ENCODE data around the gene HDAC4.

- TF ChIP-seq NR2C2 (IDR thresholded peaks at IDR 0.05; ENCODE audit: borderline replicate concordance, control insufficient read depth, insufficient read length, low read depth) = no peak
- TF ChIP-seq, protein P1, sequence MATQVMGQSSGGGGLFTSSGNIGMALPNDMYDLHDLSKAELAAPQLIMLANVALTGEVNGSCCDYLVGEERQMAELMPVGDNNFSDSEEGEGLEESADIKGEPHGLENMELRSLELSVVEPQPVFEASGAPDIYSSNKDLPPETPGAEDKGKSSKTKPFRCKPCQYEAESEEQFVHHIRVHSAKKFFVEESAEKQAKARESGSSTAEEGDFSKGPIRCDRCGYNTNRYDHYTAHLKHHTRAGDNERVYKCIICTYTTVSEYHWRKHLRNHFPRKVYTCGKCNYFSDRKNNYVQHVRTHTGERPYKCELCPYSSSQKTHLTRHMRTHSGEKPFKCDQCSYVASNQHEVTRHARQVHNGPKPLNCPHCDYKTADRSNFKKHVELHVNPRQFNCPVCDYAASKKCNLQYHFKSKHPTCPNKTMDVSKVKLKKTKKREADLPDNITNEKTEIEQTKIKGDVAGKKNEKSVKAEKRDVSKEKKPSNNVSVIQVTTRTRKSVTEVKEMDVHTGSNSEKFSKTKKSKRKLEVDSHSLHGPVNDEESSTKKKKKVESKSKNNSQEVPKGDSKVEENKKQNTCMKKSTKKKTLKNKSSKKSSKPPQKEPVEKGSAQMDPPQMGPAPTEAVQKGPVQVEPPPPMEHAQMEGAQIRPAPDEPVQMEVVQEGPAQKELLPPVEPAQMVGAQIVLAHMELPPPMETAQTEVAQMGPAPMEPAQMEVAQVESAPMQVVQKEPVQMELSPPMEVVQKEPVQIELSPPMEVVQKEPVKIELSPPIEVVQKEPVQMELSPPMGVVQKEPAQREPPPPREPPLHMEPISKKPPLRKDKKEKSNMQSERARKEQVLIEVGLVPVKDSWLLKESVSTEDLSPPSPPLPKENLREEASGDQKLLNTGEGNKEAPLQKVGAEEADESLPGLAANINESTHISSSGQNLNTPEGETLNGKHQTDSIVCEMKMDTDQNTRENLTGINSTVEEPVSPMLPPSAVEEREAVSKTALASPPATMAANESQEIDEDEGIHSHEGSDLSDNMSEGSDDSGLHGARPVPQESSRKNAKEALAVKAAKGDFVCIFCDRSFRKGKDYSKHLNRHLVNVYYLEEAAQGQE (IDR thresholded peaks at IDR 0.05; ENCODE audit: low read depth, low read length) = no peak
- no peak for TF ChIP-seq FOS (IDR thresholded peaks at IDR 0.05; ENCODE audit: borderline replicate concordance, extremely low read depth, insufficient read length)
- TF ChIP-seq ZNF274 (IDR thresholded peaks at IDR 0.05; ENCODE audit: insufficient read depth, insufficient read length) = no peak
- TF ChIP-seq, protein P2, sequence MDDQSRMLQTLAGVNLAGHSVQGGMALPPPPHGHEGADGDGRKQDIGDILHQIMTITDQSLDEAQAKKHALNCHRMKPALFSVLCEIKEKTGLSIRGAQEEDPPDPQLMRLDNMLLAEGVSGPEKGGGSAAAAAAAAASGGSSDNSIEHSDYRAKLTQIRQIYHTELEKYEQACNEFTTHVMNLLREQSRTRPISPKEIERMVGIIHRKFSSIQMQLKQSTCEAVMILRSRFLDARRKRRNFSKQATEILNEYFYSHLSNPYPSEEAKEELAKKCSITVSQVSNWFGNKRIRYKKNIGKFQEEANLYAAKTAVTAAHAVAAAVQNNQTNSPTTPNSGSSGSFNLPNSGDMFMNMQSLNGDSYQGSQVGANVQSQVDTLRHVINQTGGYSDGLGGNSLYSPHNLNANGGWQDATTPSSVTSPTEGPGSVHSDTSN (IDR thresholded peaks at IDR 0.05; ENCODE audit: insufficient replicate concordance, low read depth, low read length) = no peak
- TF ChIP-seq CHD4 (IDR thresholded peaks at IDR 0.05) = no peak
- TF ChIP-seq POLR2A (IDR thresholded peaks at IDR 0.05; ENCODE audit: low read depth, low read length) = no peak
- no peak for TF ChIP-seq RELA (IDR thresholded peaks at IDR 0.05; ENCODE audit: borderline replicate concordance, partially characterized antibody)
- no peak for TF ChIP-seq ESRRA (IDR thresholded peaks at IDR 0.05; ENCODE audit: low read length)
- TF ChIP-seq EZH2 (IDR thresholded peaks at IDR 0.05; ENCODE audit: borderline replicate concordance, control insufficient read depth, low read depth, low read length) = no peak
- TF ChIP-seq, protein P3, sequence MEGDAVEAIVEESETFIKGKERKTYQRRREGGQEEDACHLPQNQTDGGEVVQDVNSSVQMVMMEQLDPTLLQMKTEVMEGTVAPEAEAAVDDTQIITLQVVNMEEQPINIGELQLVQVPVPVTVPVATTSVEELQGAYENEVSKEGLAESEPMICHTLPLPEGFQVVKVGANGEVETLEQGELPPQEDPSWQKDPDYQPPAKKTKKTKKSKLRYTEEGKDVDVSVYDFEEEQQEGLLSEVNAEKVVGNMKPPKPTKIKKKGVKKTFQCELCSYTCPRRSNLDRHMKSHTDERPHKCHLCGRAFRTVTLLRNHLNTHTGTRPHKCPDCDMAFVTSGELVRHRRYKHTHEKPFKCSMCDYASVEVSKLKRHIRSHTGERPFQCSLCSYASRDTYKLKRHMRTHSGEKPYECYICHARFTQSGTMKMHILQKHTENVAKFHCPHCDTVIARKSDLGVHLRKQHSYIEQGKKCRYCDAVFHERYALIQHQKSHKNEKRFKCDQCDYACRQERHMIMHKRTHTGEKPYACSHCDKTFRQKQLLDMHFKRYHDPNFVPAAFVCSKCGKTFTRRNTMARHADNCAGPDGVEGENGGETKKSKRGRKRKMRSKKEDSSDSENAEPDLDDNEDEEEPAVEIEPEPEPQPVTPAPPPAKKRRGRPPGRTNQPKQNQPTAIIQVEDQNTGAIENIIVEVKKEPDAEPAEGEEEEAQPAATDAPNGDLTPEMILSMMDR (IDR thresholded peaks at IDR 0.05 in 2 of 3, conservative IDR thresholded peaks at IDR 0.05 in 1 of 3; ENCODE audit: control insufficient read depth in 2 of 3, extremely low read depth in 1 of 3, insufficient read depth in 1 of 3, low read depth in 3 of 3, low read length in 3 of 3) = no peak
- TF ChIP-seq NFIC (IDR thresholded peaks at IDR 0.05; ENCODE audit: low read depth, low read length) = no peak
- no peak for TF ChIP-seq MAX (IDR thresholded peaks at IDR 0.05; ENCODE audit: low read depth, low read length)
Observed at GRCh38 chr2:239015901-239016675, 384.7 kb downstream of the HDAC4 start.

Data from GM12878 (cell line).